ENCODE data around the gene ITPK1.

The ITPK1 gene

DNA sequence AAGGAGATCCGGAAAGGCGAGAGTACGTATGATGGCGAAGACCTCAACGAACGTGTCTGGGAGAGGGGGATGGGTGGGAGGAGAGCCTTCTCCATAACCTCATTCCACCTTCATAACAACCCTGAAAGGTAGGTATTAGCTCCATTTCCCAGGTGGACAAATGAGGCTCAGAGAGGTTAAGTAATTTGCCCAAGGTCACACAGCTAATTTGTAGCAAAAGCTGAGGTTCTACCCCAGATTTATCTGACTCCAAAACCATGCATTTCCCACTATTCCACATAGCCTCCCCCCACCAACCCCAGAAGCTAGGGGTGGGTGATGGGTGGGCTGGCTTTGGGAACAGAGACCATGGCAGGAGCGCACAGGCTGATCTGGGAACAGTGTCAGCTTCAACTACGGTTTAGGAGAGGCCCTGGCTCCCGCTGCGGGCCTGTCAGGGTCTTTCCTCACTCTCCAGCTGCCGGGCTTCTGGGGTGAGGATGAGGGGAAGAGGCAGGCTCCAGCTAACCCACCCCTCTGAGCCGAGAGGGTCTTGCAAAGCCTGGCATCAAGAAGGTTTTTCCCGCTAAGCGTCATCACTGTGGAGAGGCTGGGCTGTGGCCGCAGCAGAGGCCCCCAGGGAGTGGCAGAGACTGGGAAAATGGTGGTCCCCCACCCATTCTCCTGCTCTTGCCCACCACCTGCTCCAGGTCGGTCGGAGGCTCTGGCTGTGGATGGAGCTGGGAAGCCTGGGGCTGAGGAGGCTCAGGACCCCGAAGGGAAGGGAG, 183.9 kb downstream of the ITPK1 start:
- TF ChIP-seq, protein P1, sequence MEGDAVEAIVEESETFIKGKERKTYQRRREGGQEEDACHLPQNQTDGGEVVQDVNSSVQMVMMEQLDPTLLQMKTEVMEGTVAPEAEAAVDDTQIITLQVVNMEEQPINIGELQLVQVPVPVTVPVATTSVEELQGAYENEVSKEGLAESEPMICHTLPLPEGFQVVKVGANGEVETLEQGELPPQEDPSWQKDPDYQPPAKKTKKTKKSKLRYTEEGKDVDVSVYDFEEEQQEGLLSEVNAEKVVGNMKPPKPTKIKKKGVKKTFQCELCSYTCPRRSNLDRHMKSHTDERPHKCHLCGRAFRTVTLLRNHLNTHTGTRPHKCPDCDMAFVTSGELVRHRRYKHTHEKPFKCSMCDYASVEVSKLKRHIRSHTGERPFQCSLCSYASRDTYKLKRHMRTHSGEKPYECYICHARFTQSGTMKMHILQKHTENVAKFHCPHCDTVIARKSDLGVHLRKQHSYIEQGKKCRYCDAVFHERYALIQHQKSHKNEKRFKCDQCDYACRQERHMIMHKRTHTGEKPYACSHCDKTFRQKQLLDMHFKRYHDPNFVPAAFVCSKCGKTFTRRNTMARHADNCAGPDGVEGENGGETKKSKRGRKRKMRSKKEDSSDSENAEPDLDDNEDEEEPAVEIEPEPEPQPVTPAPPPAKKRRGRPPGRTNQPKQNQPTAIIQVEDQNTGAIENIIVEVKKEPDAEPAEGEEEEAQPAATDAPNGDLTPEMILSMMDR (IDR thresholded peaks at IDR 0.05; ENCODE audit: low read depth, low read length): no peak
- H3K4me3 ChIP-seq (replicated peaks in 1 of 2; ENCODE audit: low read depth in 2 of 2, low read length in 2 of 2): no peak overlapping the region
- no peak for DNase-seq (ENCODE audit: low read depth in 2 of 2)

DNA sequence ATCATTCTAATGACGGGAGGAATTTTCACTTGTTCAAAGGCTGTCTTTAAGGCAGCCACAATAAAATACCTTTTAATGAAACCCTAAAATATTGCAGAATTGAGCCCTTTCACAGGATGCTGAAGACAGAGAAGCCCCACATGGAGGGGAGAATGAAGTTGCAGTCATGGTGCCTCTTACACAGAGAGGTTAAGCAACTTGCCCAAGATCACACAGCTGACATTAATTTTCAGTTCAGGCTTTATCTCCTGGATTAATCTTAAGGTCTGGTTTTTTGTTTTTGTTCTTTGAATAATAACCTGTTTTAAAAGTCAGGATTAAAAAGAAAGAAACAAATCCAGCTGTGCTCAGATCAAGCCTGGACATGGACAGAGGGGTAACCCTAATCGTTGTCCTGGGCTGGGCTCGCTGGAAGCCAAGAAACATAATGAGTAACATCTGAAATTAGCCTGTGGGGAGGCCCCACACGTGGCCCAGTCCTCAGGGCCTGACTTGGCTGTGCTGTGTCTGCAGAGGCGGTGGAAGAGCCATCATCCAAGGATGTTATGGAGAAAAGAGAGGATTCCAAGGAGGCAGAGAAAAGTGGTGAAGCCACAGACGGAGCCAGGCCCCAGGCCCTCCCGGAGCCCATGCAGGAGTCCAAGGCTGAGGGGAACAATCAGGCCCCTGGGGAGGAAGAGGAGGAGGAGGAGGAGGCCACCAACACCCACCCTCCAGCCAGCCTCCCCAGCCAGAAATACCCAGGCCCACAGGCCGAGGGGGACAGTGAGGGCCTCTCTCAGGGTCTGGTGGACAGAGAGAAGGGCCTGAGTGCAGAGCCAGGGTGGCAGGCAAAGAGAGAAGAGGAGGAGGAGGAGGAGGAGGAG, 184.8 kb downstream of the ITPK1 start:
- H3K4me3 ChIP-seq (replicated peaks in 1 of 2; ENCODE audit: low read depth in 2 of 2, low read length in 2 of 2): no peak overlapping the region
- TF ChIP-seq, protein P1 (IDR thresholded peaks at IDR 0.05; ENCODE audit: low read depth, low read length): no peak
- DNase-seq (ENCODE audit: low read depth in 2 of 2): peak; percentile 14 to 45

DNA sequence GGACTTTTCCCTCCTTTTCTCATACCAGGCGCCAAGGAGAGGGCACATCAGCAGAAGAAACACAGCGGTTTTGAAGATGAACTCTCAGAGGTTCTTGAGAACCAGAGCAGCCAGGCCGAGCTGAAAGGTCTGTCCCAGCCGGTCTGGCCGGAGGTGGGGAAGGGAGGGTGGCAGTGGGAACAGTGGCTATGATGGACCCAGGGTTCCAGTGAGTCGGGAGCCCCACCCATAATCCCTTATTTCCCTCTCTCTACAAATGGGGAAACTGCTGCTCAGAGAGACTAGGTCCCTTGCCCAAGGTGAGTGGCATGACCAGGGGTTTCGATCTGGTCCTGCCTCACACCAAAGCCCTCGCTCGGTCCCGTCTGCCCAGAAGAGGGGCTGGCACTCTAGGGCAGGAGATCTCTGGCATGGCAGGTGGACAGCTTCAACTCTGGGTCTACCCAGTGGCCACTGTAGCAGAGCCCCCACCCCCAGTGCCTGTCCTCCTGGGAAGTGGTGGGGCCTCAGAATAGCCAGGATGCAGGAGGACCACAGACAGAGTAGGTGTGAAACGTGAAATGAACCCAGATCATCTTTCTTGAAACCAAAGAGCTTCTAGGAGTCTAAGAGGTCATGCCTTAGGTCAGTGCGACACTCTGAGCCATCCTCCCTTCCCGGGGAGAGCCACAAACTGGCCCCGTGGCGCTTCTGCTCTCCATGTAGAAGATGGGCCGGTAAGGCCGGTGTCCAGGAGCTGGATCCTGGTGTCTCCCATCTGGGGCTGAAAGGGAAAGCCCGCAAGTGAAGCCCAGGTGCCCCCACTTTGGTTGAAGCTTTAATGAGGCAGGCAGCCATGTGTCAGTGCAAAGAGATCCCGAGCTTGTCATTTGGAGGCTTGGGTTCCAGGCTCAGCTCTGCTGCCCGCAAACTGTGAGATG, 185.8 kb downstream of the ITPK1 start:
- no peak overlapping the region for H3K4me3 ChIP-seq (replicated peaks in 1 of 2; ENCODE audit: low read depth in 2 of 2, low read length in 2 of 2)
- DNase-seq (ENCODE audit: low read depth in 2 of 2): no peak
- TF ChIP-seq, protein P1 (IDR thresholded peaks at IDR 0.05; ENCODE audit: low read depth, low read length): no peak

DNA sequence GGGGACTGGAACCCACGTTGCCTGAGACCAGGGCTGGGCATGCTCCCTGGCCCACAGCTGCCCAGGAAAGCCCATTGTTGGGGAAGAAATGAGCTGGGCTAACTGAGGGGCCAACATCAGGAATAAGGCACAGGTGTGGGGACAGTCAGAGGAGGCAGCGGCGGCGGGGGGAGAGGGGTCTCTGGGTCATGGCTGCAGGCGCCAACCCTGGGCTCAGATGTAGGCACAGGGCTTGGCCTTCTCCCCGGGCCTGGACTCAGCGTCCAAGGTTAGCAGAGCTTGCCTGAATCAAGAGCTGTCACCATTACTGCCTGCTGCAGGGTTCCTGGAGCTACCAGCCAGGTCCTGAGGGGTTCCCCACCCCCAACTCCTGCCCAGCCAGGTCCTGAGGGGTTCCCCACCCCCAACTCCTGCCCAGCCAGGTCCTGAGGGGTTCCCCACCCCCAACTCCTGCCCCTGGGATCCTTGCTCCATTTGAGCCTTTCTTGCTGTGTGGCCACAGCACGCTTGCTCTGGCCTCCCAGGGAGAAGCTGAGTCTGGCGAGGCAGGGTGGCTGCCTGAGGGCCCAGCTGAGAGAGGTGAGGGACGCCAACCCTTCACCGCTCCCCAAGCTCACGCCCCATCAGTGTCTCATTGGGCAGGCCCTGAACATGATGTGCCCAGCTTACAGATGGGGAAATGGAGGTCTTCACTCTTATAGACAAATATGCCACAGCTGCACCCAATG, 186.6 kb downstream of the ITPK1 start:
- DNase-seq (ENCODE audit: low read depth in 2 of 2): no peak
- TF ChIP-seq, protein P1 (IDR thresholded peaks at IDR 0.05; ENCODE audit: low read depth, low read length): no peak
- H3K4me3 ChIP-seq (replicated peaks in 1 of 2; ENCODE audit: low read depth in 2 of 2, low read length in 2 of 2): no peak overlapping the region

DNA sequence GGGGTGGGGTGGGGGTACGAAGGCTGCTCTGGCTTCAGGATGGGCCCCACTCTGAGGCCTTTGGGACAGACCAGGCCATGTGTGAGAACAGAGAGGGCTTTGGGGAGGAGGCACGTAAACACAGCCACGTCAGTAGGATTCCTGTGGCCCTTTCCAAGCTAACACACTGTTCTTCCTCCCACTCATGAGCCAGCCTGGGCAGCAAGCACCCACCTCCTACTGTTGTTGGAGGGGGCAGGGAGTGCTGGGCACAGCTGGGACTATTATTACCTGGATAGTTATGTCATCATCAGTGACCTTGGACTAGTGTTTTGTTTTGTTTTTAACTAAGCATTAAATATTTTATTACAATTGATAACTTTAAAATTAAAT, 187.5 kb downstream of the ITPK1 start:
- H3K4me3 ChIP-seq (replicated peaks in 1 of 2; ENCODE audit: low read depth in 2 of 2, low read length in 2 of 2): no peak overlapping the region
- TF ChIP-seq, protein P1 (IDR thresholded peaks at IDR 0.05; ENCODE audit: low read depth, low read length): no peak
- no peak for DNase-seq (ENCODE audit: low read depth in 2 of 2)

Data from cardiac fibroblast (primary cell).